NCI-H748 (cell line): ENCODE measurements around the gene EVA1A.

Experiments used
- DNase-seq: peaks from one replicate; lab custom pipeline; 2025; ENCODE audit not compliant: unreplicated experiment; lab: John Stamatoyannopoulos, UW

The EVA1A gene

DNA sequence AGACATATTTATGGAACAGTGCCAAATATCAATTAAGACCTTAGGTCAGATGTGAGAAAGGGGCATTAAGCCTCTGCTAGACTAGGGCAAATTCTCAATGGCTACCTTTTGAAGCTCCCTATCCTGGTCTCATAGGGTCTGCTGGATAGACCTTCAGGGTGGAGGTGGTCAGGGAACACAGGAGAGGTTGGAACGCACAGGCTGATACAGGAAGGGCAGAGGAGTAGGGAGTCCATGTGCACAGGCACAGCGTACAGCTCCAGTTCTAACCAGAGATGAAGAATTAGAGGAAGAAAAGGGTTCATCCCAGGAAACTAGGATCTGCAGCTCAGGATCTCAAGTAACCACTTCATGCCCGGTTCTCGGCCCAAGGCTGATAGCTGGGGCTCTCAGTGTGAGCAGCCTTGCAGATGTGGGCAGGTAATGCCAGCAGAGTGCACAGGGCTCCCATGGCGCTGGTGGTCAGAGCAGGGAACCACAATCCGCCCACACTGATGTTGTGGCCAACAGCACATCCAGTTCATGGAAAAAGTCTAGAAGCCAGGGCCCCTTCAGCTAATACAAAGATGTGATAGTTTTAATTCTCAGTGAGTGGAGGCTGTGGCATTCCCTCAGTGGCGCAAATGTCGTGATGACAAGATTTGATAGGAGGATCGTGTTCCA lies 3.4 kb upstream of the EVA1A start:
- no peak for DNase-seq

DNA sequence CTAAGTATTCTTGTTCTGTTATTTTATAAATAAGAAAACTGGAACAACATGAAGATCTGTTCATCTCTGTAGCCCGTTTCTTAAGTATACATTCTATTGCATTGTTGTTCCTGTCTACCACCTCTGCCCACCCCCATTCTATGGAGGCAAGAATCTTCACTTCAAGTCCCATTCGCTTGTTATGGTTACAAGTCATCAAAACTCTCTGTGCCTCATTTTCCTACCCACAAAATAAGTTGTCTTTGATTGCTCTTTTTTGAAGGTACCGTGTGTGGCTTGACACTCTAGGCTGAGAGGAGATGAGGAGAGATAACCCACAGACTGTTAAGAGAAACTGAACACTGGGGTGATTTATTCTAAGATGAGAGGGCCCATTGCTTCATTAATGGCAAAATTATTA lies 2.9 kb upstream of the EVA1A start:
- DNase-seq, result no peak

DNA sequence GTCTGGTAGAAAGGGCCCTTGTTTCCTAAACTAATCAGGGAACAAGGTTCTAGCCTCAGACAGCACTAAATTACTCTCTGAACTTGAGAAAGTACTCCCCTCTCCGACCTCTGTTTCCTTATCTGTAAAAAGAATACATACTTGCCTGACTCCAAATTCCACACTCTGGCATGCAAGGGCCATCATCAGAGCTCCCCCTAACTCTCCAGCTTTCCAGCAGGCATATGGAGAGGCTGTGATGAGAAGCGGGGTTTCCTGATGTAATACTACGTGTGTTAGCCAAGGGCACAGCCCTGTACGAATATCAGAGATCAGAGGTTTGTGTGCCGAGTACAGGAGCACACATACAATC lies 1.8 kb upstream of the EVA1A start:
- no peak for DNase-seq

DNA sequence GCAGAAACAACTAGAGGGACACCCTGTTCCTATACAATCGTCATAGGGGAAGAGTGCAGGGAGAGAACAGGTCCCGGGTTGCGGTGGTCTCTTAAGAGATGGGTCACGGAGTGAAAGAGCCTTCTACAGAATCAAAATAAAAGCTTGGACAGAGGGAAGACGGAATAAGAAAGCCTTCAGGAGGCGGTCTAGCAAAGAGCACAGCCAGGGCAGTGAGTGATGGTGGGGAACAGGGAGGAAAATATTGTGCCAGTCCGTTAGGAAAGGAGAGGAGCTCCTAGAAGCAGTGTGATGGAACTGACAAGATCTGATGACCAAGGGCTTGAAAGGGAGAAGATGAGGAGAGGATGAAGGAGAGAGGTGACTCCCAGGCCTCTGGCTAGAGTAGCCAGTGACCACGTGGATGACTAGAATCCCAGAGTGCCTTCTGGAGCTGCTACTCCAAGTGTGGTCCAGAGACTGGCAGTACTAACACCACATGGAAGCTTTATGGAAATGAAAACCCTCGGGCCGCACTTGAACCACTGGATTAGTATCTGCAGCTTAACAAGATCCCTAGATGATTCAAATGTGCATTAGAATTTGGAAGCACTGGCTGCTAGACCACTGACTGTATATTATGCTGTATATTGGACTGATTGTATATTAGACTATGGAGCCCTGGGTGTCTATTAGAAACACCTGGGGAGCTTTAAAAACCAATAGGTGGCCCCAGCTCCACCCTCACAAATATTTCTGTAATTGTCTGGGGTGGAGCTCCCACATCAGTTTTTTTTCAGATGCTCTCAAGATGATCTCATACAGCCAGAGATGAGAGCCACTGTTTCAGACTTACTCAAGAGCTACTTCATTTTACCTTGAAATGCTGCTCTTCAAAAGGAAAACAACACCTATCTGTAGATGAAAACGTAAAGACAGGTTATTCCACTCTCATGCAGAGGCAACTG lies 1.1 kb upstream of the EVA1A start:
- DNase-seq, result no peak

DNA sequence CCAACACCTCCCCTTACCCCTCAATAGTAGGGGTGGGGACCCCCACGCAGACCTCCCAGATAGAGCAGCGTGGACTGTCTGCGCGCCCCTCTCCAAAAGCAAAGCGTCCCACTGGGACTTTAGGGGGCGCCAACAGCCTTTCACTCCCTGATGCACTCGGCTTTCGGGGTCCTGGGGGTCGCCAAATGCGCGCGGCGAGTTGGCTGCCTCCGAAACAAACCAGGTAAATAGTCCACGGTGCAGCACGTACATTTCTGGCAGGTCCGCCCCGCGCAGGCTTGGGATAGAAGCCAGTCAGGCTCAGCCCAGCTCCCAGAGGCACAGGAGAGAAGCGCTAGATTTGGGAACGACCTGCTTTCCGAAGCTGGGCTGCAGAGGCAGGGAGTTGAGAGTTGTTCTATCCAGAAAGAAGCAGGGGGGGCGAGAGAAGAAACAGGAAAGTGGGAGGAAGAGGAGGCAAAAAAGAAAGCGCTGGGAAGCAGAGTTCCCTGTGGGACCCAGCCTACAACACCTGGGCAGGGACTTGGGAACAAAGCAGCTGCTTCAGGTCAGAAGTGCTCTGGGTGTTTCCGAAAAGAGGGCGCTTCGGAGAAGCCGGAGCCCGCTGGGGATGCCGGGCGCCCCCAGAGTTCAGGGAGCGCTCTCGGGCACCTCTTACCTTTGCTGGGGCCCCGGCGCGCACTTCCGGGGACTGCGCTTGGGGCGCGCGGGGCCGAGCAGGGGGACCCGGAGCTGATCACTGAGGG lies 544 bp downstream of the EVA1A start:
- peak; percentile 50 for DNase-seq

DNA sequence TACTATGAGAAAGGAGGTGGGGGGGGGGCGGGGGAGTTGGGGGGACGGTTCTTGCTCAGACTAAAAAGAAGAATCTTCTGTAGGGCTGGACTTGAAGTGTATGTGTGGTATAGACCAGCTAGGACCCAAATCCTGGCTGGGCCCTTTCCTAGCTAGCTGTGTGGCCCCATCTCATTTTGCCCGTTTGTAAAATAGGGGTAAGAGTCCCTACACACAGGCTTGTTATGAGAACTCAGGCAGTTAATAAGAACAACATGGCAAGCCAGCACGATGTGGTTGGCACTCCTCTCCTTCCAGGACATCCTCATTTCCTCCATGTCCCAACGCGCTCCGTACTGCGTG lies 1.1 kb downstream of the EVA1A start:
- DNase-seq, result peak; percentile 35

DNA sequence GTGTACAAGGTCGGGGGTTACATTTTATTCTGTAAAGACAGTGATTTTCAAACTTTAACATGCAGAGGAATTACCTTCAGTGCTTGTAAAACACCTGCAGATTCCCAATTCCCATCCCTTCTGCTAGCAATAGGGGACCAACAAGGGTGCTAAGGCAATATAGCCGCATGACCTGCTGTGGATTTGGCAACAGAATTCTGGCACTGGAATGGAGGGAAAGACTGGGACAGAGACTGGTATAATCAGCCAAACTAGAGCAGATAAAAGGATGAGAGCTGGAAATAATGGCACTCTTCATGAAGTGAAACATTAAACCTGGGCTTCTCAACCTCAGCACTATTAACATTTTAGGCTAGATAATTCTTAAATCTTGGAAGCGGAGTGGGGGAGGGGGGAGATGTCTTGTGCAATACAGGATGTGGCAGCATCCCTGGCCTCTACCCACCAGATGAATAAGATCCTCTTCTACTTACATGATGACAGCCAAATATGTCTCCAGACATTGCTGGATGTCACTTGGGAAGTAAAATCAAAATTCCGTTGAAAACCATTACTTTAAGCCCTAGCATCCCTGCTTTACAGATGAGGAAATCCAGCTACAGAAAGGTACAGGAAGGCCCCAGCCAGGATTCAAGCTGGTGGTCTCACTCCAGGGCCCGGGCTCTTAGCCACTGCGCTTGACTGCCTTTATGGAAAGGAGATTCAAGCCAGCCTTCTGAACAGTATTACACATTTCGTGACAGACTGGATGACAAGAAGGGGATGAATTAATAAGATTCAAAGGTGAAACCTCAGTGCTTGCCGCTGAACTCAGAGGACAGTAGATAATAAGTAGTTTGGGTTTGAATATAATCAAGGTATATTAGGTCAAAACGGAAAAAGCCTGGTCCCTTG lies 1.7 kb downstream of the EVA1A start:
- DNase-seq, result no peak

DNA sequence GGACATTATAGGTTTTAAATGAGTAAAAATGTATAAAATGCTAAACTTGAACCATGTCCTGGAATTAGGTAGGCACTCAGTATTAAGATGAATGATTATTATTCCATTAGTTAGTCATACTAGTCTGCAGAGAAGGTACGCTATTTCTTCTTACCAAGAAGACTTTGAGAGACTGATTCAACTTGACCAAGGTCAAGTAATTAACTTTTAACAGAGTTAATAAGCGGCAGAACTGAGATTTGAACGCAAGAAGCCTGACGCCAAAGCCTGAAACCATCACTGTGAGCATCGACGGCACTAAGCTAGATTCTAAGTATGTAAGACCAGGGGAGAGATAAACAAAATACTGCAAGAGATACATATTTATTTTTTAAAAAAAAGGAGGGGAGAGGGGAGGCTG lies 2.6 kb downstream of the EVA1A start:
- DNase-seq, result no peak

DNA sequence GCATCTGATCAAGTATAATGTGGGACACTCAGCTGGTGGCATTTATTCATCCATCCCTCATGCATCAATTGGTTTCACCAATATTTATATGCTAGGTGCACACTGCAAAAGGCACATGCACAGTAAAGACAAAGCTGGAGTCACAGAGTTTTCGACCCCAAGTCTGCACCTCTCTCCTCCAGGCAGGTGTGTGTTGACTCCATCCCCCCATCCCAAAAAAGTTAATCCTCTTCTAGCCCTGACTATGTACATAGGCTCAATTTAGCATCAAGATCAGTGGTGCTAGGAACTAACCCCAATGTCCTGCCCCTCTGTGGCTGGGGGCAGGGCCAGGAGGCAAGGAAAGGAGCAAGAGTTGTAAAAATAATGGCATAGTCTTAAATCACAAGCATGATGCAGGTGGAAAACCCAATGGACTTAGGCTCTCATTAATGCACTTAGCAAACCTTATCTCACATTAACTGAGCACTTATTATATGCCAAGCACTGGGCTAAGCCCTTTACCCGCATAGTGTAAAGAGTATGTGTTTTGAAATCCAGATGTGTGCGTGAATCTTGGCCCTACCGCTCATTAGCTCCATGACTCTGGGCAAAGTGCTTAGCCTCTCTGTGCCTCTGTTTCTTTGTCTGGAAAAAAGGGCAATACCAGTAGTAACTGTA lies 3.1 kb downstream of the EVA1A start:
- no peak for DNase-seq

DNA sequence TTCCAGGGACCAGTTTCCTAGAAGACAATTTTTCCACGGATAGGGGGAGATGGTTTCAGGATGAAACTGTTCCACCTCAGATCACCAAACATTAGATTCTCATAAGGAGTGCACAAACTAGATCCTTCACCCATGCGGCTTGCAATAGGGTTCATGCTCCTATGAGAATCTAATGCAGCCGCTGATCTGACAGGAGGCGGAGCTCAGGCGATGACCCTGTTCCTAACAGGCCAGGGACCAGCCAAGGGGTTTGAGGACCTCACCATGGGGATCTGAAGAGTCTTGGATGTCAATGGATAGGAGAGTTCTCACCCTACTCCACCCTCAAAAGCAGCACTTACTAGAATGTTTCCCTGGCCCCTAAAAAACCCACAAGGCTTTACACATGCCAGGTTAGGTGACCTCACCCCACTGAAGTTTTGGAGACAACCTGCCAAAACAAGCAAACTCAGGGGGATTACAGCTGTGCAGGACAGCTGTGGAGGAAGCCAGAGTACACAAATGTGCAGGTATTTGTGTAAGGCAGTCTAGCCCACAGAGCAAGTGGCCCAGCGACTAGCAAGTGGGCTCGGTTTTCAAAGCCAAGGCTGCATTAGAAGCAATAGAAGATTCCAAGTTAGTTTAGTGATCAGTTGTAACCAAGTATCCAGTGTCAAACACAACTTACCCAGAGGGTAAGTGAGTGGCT lies 3.9 kb downstream of the EVA1A start:
- no peak for DNase-seq

DNA sequence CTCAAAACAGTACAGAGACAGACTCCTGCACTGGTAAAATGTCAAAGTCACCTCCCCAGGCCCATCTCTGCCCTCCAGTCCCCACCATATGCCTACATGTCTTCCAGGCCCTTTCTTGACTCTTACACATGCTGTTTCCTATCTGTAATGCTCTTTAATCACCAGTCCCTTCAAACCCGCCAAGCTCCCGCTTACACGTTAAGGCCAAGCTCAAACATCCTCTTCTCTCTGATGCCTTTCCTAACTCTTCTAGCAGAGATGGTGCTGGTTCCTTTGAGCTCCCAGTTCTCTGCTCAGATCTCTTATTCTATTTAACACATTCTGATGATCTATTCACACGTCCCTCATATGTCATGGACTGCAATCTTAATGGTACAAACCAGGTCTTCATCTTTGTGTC lies 5.0 kb downstream of the EVA1A start:
- no peak for DNase-seq

DNA sequence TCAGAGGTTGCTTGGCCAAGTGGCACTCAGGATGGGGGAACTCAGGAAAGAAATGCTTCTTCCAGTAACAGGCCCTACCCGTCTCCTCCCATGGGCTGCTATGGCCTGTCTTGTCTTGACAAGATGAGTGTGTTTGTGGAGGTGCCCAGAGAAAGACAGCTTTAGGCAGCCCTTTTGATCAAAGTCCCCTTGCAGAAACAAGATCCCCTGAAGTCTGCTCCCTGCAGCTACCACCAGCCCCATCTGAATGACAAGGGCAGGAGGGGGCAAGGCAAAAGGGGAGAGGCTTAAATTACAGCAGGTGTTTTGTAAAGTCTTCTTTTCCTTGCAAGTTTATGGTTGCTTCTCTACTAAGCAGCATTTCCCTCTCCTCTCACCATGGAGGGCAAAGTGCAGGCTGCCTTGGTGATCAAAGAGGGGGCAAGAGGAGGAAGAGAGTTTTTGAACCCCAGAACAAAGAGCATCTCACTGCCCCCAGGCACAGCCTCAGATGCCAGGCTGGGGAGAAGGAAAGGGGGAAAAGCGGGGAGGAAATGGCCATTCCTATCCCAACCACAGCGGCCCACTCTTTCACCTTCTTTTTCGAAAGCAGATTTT lies 6.7 kb downstream of the EVA1A start:
- no peak for DNase-seq

DNA sequence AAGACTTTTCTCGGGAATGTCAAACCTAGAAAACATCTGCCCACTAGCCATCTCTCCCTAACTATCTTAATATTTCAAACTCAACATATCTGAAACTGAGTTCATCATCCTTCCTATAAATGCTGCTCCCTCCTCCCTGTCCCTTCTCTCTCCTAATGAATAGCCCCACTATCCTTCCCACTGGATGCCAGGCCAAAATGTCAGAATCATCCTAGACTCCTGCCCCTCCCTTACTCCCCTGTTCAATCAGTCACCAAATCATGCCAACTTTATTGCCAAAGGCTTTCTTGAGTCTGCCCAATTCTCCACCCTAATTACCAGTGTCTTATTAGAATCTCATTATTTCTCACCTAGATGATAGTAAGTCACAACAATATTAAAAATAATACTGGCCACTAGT lies 8.5 kb downstream of the EVA1A start:
- no peak for DNase-seq

DNA sequence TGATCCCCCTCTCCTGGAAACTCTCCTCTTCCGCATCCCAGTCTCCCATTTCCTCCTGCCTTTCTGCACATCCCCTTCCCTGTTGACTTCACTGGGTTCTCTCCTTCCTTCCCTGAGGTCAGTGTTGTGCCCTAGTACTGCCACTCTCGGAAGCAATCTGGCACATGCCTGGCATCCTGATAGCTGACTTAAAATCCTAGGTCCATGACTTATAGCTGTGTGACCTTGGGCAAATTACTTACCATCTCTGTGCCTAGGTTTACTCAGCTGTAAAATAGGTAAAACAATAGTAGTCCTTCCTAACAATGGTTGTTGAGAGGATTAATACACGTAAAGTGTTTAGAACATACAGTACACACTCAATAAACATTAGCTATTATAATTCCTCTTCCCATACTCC lies 9.3 kb downstream of the EVA1A start:
- DNase-seq, result no peak

DNA sequence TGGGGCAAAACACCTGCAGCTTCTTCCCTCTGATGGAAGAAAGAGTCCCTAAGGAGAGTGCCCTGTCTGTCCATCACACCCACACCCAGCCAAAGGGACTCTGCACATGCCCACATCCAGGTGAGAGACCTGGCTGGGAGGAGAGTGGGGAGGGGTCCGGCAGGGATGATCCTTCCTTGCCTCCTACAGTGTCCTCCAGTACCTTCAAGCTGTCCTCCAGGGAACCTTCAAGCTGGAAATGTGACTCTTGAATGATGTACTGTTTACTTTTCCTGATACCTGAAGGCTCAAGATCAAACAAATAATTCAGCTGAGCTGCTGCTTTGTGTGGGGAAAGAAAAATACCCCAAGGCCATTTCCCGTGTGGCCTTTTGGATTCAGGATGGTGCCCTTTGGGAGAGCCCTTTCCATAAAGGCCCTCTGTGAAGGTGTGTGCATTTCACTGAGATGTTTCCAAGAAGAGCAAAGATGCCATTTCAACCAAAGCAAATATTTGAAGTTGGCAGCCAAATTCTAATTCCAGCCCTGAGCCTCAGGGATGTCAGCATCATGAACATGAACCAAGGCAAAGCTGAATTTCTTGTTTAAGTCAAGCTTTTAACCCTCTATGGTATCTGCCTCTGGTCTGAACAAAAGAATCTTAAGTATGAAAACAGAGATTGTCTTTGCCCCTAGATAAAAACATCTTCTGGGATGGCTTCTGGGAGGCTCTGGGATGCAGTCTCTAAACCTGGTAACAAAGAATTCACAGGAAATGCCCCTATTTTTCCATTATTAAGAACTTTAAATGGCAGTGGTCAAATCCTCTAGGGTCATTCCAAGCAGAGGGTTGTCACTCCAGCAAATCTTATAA lies 11.1 kb downstream of the EVA1A start:
- peak; percentile 3 for DNase-seq

DNA sequence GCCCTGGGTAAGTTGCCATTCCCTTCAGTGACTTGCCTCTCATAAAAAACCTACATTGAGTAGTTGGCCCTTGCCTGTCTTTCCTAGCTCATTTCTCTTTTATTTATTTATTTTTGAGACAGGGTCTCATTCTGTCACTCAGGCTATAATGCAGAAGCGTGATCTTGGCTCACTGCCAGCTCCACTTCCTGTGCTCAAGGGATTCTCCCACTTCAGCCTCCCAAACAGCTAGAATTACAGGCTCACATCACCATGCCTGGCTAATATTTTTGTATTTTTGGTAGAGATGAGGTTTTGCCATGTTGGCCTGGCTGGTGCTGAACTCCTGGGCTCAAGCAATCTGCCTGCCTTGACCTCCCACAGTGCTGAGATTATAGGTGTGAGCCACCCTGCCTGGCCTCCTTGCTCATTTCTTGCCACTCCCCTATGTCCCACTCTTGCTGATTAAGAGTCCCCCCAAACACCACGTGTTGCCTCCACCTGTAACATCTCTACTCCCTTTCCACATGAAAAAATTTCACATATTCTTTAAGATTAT lies 12.6 kb downstream of the EVA1A start:
- peak; percentile 82 for DNase-seq

DNA sequence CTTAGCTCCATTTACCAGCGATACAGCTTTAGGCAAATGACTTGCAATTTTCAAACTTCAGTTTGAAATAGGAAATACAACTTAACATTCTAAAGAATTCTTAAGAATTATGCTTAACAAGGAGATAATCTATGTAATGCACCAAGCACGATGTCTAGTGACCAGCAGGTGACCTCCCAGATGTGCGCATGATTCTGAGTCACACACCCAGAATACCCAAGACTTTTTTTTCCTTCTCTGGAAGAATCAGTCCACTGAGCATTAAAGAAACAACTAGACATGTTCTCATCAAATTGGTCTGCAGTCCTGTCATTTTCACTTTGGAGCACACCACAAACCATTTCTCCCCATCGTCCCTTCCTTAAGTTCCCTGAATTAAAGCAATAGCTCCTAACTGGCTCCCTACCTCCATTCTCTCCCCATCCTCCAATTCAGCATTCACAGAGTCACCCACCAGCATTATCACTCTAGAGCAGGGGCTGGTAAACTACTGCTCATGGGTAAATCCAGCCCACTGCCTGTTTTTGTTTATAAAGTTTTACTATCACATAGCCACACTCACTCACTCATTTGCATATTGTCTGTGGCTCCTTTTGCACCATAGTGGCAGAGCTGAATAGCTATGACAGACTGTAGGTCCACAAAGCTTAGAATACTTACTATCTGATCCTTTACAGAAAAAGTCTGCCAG lies 13.2 kb downstream of the EVA1A start:
- DNase-seq, result no peak

DNA sequence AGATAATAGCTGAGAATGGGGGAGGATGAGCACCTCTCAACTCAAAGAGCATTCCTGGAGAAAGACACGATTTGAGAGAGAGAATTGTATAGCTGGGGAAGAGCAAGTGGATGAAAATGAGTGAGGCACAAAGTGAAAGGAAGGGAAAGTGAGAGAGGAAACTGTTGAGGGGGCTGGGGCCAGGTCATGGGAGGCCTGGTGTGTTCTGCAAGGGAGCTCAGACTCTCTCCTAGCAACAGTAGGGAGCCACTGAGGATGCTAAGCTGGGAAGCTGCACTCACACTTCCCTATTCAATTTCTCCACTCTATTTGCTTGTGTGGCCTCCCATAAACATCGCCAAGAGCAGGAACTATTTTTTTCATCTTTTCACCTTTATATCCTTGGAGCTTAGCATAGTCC lies 14.8 kb downstream of the EVA1A start:
- DNase-seq, result no peak
